HCT116 (cell line): Measurements from ENCODE around the gene ABR. TPM values are rescaled to one million over a fixed set of nuclear protein-coding genes. Genes with fewer than 3 reads are reported as not detected.

Source experiments
- ATAC-seq: fragments of 200-7000 bp; cut with Tn5 transposase; 2 replicates; pipeline ENCODE4 v1.9.1; 2020; ENCODE audit warnings: mild to moderate bottlenecking, moderate library complexity
- BruUV-seq: library from RNA; stranded (reverse); fragments of 400-500 nt; replicated peaks from 2 replicates; lab custom pipeline; 2021; lab: Mats Ljungman, UMichigan
- CTCF ChIA-PET: fragments of 300-600 bp; sonication (Branson Sonifier 250); formaldehyde crosslinking; loops from one replicate; lab custom pipeline; 2021; ENCODE audit warnings: antibody characterized with exemption; lab: Charles Lee
- POLR2A ChIA-PET: fragments of 300-600, 350-600 bp; sonication (Branson Sonifier 250); formaldehyde crosslinking; loops from one replicate; lab custom pipeline; 2021; ENCODE audit warnings: antibody characterized with exemption; lab: Charles Lee
- RAD21 ChIA-PET, 2 experiments: fragments of 300-600 bp; sonication (Branson Sonifier 250); formaldehyde crosslinking; loops; one replicate each; lab custom pipeline; 2023; ENCODE audit warnings: low total read pairs in 2 of 2; ENCODE audit not compliant: uncharacterized antibody in 2 of 2, unreplicated experiment in 2 of 2, low non-redundant PET in 1 of 2; lab: Charles Lee
- DNase-seq: peaks from one replicate; pipeline ENCODE4 v3.0.0-alpha.2; 2010; ENCODE audit warnings: low read depth, low spot score
- H2AFZ ChIP-seq: fragments of 200-600 bp; shearing (Covaris generic), sonication (generic); 2 replicates; pipeline ENCODE4 v1.6.1; 2017; ENCODE audit warnings: low read depth, mixed run types, mixed read lengths, antibody characterized with exemption, low read length; ENCODE audit not compliant: poor library complexity, severe bottlenecking
- H3K27ac ChIP-seq: 2 replicates; pipeline ENCODE4 v1.5.1; 2012; ENCODE audit warnings: low read depth, low read length
- H3K27me3 ChIP-seq: fragments of 200-600 bp; sonication (generic); 2 replicates; pipeline ENCODE4 v1.6.1; 2016; ENCODE audit warnings: mixed run types, low read length, mixed read lengths; ENCODE audit not compliant: insufficient read depth
- H3K36me3 ChIP-seq, 2 experiments: fragments of 200-500 bp in 1 of 2; fragments of 200-600 bp in 1 of 2; sonication (Bioruptor generic) in 1 of 2; sonication (generic) in 1 of 2; 2 replicates each; pipeline versions ENCODE4 v1.5.1 to v1.6.1; 2014 to 2016; ENCODE audit warnings: low read length in 2 of 2, inconsistent platforms in 1 of 2, mixed read lengths in 1 of 2, mixed run types in 1 of 2; ENCODE audit not compliant: insufficient read depth in 2 of 2, control insufficient read depth in 1 of 2
- H3K4me1 ChIP-seq, 2 experiments: fragments of 200-600 bp in 1 of 2; sonication (generic) in 1 of 2; 2 replicates each; pipeline versions ENCODE4 v1.5.1 to v1.6.1; 2012 to 2017; ENCODE audit warnings: low read length in 2 of 2, inconsistent platforms in 1 of 2, mild to moderate bottlenecking in 1 of 2, mixed read lengths in 1 of 2, mixed run types in 1 of 2, moderate library complexity in 1 of 2; ENCODE audit not compliant: insufficient read depth in 2 of 2, control insufficient read depth in 1 of 2
- H3K4me2 ChIP-seq: fragments of 200-600 bp; sonication (generic); 2 replicates; pipeline ENCODE4 v1.6.1; 2017; ENCODE audit warnings: mixed run types, low read length, mixed read lengths
- H3K4me3 ChIP-seq, 2 experiments: fragments of 200-600 bp in 1 of 2; sonication (generic) in 1 of 2; replicated peaks in 1 of 2; 2 replicates each; pipeline ENCODE4 v1.5.1; 2011 to 2016; ENCODE audit warnings: low read length in 2 of 2, control low read depth in 1 of 2, low read depth in 1 of 2, mild to moderate bottlenecking in 1 of 2, mixed read lengths in 1 of 2, mixed run types in 1 of 2
- H3K79me2 ChIP-seq: fragments of 200-600 bp; sonication (generic); 2 replicates; pipeline ENCODE4 v1.6.1; 2017; ENCODE audit warnings: mild to moderate bottlenecking, mixed run types, low read length, moderate library complexity, mixed read lengths; ENCODE audit not compliant: insufficient read depth
- H3K9ac ChIP-seq: fragments of 200-600 bp; sonication (generic); 2 replicates; pipeline ENCODE4 v1.6.1; 2016; ENCODE audit warnings: low read length, mixed read lengths
- H3K9me2 ChIP-seq: fragments of 200-600 bp; sonication (generic), shearing (Covaris generic); 2 replicates; pipeline ENCODE4 v1.6.1; 2017; ENCODE audit warnings: mixed run types, mild to moderate bottlenecking, moderate library complexity; ENCODE audit not compliant: insufficient read depth
- H3K9me3 ChIP-seq, 2 experiments: fragments of 200-500 bp in 1 of 2; fragments of 200-600 bp in 1 of 2; sonication (Bioruptor generic) in 1 of 2; sonication (generic) in 1 of 2; 2 replicates each; pipeline ENCODE4 v1.6.1; 2014 to 2017; ENCODE audit warnings: low read length in 2 of 2, mixed read lengths in 2 of 2, inconsistent platforms in 1 of 2, low read depth in 1 of 2, mild to moderate bottlenecking in 1 of 2, mixed run types in 1 of 2, moderate library complexity in 1 of 2; ENCODE audit not compliant: control insufficient read depth in 1 of 2, insufficient read depth in 1 of 2
- H4K20me1 ChIP-seq: fragments of 200-600 bp; sonication (generic), shearing (Covaris generic); 2 replicates; pipeline ENCODE4 v1.6.1; 2017; ENCODE audit warnings: mixed run types, mild to moderate bottlenecking, moderate library complexity; ENCODE audit not compliant: insufficient read depth
- CEBPB ChIP-seq: IDR thresholded peaks from 2 replicates; pipeline ENCODE4 v1.6.1; 2012; ENCODE audit warnings: low read depth
- EGR1 ChIP-seq: IDR thresholded peaks from 2 replicates; pipeline ENCODE4 v1.6.1; 2012; ENCODE audit warnings: low read depth
- ELF1 ChIP-seq: IDR thresholded peaks from 2 replicates; pipeline ENCODE4 v1.6.1; 2012; ENCODE audit warnings: low read depth, borderline replicate concordance
- EZH2 ChIP-seq: fragments of 200-600 bp; sonication (generic); IDR thresholded peaks from 2 replicates; pipeline ENCODE4 v1.6.1; 2017; ENCODE audit warnings: antibody characterized with exemption, mixed run types
- EZH2phosphoT487 ChIP-seq: fragments of 200-600 bp; IDR thresholded peaks from 2 replicates; pipeline ENCODE4 v1.6.1; 2018; ENCODE audit warnings: antibody characterized with exemption, borderline replicate concordance
- JUND ChIP-seq: IDR thresholded peaks from 2 replicates; pipeline ENCODE4 v1.6.1; 2012
- POLR2A ChIP-seq: IDR thresholded peaks from 2 replicates; pipeline ENCODE4 v1.7.0; 2011; ENCODE audit warnings: borderline replicate concordance; ENCODE audit not compliant: insufficient read depth, insufficient read length; ENCODE audit errors: extremely low read depth
- POLR2AphosphoS5 ChIP-seq: IDR thresholded peaks from 2 replicates; pipeline ENCODE4 v1.6.1; 2011; ENCODE audit warnings: mild to moderate bottlenecking, low read depth, low read length, moderate library complexity
- SIN3A ChIP-seq: IDR thresholded peaks from 2 replicates; pipeline ENCODE4 v1.6.1; 2012; ENCODE audit warnings: low read depth
- SP1 ChIP-seq: IDR thresholded peaks from 2 replicates; pipeline ENCODE4 v1.6.1; 2012; ENCODE audit warnings: low read depth
- SRF ChIP-seq: IDR thresholded peaks from 2 replicates; pipeline ENCODE4 v1.6.1; 2012; ENCODE audit warnings: low read depth
- ZFX ChIP-seq: fragments of 450-650 bp; IDR thresholded peaks from 2 replicates; pipeline ENCODE4 v1.6.1; 2017
- ZNF274 ChIP-seq: fragments of 200-500 bp; sonication (Bioruptor generic); IDR thresholded peaks from 2 replicates; pipeline ENCODE4 v1.6.1; 2014; ENCODE audit warnings: mild to moderate bottlenecking, low read depth, low read length, inconsistent platforms
- intact Hi-C: fragments of 100-400 bp; cut with micrococcal nuclease; formaldehyde crosslinking; loops from 2 replicates; pipeline ENCODE4 v1.10.0; 2022
- total RNA-seq: library from RNA; stranded (reverse); gene quantifications from one replicate; pipeline ENCODE4 v1.2.1, GENCODE V29; 2021; ENCODE audit not compliant: unreplicated experiment
- TF ChIP-seq, protein P1 (sequence below): IDR thresholded peaks from 2 replicates; pipeline ENCODE4 v1.6.1; 2012
- TF ChIP-seq, protein P2 (sequence below): IDR thresholded peaks from 2 replicates; pipeline ENCODE4 v1.6.1; 2012; ENCODE audit warnings: low read depth
- TF ChIP-seq, protein P3 (sequence below): IDR thresholded peaks from 2 replicates; pipeline ENCODE4 v1.6.1; 2011; ENCODE audit warnings: mild to moderate bottlenecking, low read length, moderate library complexity; ENCODE audit not compliant: insufficient replicate concordance; ENCODE audit errors: extremely low read depth
- TF ChIP-seq, protein P4 (sequence below), 3 experiments: fragments of 200-600 bp in 1 of 3; sonication (generic) in 1 of 3; IDR thresholded peaks in 2 of 3; conservative IDR thresholded peaks in 1 of 3; 2 replicates each; pipeline ENCODE4 v1.5.1; 2012 to 2017; ENCODE audit warnings: low read depth in 2 of 3, low read length in 2 of 3, antibody characterized with exemption in 1 of 3, borderline replicate concordance in 1 of 3, control low read depth in 1 of 3, mild to moderate bottlenecking in 1 of 3, mixed read lengths in 1 of 3, mixed run types in 1 of 3, moderate library complexity in 1 of 3; ENCODE audit not compliant: insufficient read depth in 1 of 3

The ABR gene
- total RNA-seq, 1 experiment from 2014 or later = 58.5 TPM

DNA sequence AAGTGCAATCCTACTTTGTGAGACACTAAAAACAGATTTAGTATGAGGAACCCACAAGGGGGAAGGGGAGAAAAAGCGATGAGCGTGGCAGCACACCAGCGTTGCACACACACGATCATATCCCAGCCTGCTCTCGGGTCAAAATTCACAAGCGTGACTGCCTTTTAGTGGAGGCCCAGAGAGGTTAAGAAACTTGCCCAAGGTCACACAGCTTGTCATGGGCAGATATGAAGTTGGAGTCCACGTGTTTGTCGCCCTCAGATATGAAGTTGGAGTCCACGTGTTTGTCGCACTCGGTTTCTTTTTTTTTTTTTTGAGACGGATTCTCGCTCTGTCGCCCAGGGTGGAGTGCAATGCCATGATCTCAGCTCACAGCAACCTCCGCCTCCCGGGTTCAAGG is 124.5 kb downstream of the ABR start:
- no peak for ATAC-seq
- H3K79me2 ChIP-seq = no peaks in the 10 kb centered on the region
- CTCF ChIA-PET = interaction anchor here (1.4 to 2.7 kb wide), 4 partner anchors 17 to 92 kb away, joined by 3 to 27 read pairs (median 6); no protein-coding TSS in a partner anchor
- RAD21 ChIA-PET = no interaction called here
- H4K20me1 ChIP-seq = no peaks in the 10 kb centered on the region
- no peak overlapping the region for H3K4me3 ChIP-seq
- DNase-seq = no peak
- no peak overlapping the region for H3K4me2 ChIP-seq
- H3K9me2 ChIP-seq = no peaks in the 10 kb centered on the region
- no peak overlapping the region for H2AFZ ChIP-seq
- no peaks in the 10 kb centered on the region for H3K9me3 ChIP-seq
- POLR2A ChIA-PET = no interaction called here
- no peak overlapping the region for H3K9ac ChIP-seq
- intact Hi-C loops = loop anchor here (5.0 kb wide), 1 partner anchor 277 kb away; no protein-coding TSS in a partner anchor
- H3K4me1 ChIP-seq = peaks cover under 1 to 6% of the 10 kb centered on the region in 2 experiments
- H3K27ac ChIP-seq = no peak overlapping the region
- TF ChIP-seq EZH2phosphoT487 (no peak), CEBPB (no peak), JUND (no peak), ZNF274 (no peak), ELF1 (no peak), SP1 (no peak), EZH2 (no peak), POLR2AphosphoS5 (no peak), SRF (no peak), ZFX (no peak), POLR2A (no peak), EGR1 (no peak), SIN3A (no peak)
- TF ChIP-seq, protein P1, sequence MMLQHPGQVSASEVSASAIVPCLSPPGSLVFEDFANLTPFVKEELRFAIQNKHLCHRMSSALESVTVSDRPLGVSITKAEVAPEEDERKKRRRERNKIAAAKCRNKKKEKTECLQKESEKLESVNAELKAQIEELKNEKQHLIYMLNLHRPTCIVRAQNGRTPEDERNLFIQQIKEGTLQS = no peak
- TF ChIP-seq, protein P2, sequence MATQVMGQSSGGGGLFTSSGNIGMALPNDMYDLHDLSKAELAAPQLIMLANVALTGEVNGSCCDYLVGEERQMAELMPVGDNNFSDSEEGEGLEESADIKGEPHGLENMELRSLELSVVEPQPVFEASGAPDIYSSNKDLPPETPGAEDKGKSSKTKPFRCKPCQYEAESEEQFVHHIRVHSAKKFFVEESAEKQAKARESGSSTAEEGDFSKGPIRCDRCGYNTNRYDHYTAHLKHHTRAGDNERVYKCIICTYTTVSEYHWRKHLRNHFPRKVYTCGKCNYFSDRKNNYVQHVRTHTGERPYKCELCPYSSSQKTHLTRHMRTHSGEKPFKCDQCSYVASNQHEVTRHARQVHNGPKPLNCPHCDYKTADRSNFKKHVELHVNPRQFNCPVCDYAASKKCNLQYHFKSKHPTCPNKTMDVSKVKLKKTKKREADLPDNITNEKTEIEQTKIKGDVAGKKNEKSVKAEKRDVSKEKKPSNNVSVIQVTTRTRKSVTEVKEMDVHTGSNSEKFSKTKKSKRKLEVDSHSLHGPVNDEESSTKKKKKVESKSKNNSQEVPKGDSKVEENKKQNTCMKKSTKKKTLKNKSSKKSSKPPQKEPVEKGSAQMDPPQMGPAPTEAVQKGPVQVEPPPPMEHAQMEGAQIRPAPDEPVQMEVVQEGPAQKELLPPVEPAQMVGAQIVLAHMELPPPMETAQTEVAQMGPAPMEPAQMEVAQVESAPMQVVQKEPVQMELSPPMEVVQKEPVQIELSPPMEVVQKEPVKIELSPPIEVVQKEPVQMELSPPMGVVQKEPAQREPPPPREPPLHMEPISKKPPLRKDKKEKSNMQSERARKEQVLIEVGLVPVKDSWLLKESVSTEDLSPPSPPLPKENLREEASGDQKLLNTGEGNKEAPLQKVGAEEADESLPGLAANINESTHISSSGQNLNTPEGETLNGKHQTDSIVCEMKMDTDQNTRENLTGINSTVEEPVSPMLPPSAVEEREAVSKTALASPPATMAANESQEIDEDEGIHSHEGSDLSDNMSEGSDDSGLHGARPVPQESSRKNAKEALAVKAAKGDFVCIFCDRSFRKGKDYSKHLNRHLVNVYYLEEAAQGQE = no peak
- TF ChIP-seq, protein P3, sequence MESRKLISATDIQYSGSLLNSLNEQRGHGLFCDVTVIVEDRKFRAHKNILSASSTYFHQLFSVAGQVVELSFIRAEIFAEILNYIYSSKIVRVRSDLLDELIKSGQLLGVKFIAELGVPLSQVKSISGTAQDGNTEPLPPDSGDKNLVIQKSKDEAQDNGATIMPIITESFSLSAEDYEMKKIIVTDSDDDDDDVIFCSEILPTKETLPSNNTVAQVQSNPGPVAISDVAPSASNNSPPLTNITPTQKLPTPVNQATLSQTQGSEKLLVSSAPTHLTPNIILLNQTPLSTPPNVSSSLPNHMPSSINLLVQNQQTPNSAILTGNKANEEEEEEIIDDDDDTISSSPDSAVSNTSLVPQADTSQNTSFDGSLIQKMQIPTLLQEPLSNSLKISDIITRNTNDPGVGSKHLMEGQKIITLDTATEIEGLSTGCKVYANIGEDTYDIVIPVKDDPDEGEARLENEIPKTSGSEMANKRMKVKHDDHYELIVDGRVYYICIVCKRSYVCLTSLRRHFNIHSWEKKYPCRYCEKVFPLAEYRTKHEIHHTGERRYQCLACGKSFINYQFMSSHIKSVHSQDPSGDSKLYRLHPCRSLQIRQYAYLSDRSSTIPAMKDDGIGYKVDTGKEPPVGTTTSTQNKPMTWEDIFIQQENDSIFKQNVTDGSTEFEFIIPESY = no peak
- TF ChIP-seq, protein P4, sequence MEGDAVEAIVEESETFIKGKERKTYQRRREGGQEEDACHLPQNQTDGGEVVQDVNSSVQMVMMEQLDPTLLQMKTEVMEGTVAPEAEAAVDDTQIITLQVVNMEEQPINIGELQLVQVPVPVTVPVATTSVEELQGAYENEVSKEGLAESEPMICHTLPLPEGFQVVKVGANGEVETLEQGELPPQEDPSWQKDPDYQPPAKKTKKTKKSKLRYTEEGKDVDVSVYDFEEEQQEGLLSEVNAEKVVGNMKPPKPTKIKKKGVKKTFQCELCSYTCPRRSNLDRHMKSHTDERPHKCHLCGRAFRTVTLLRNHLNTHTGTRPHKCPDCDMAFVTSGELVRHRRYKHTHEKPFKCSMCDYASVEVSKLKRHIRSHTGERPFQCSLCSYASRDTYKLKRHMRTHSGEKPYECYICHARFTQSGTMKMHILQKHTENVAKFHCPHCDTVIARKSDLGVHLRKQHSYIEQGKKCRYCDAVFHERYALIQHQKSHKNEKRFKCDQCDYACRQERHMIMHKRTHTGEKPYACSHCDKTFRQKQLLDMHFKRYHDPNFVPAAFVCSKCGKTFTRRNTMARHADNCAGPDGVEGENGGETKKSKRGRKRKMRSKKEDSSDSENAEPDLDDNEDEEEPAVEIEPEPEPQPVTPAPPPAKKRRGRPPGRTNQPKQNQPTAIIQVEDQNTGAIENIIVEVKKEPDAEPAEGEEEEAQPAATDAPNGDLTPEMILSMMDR (IDR thresholded peaks at IDR 0.05 in 2 of 3, conservative IDR thresholded peaks at IDR 0.05 in 1 of 3; ENCODE audit: borderline replicate concordance in 1 of 3, insufficient read depth in 1 of 3, low read depth in 2 of 3, low read length in 2 of 3) = no peak
- H3K27me3 ChIP-seq = no peaks in the 10 kb centered on the region
- H3K36me3 ChIP-seq = 0 out of 4 replicates have a peak, but pooled peaks cover 0 to 4% of the 10 kb centered on the region in 2 experiments
- no TSS peak for BruUV-seq
